GM10266 (cell line): ENCODE data around the gene CERKL.

Experiments
- DNase-seq: peaks from one replicate; pipeline ENCODE4 v3.0.0; 2012; ENCODE audit errors: extremely low spot score
- TF ChIP-seq, protein P1 (sequence below): IDR thresholded peaks from 2 replicates; pipeline ENCODE4 v1.5.1; 2012; ENCODE audit warnings: mild to moderate bottlenecking, low read depth; ENCODE audit not compliant: control insufficient read depth, insufficient read depth; ENCODE audit errors: missing control alignments

CERKL gene

DNA sequence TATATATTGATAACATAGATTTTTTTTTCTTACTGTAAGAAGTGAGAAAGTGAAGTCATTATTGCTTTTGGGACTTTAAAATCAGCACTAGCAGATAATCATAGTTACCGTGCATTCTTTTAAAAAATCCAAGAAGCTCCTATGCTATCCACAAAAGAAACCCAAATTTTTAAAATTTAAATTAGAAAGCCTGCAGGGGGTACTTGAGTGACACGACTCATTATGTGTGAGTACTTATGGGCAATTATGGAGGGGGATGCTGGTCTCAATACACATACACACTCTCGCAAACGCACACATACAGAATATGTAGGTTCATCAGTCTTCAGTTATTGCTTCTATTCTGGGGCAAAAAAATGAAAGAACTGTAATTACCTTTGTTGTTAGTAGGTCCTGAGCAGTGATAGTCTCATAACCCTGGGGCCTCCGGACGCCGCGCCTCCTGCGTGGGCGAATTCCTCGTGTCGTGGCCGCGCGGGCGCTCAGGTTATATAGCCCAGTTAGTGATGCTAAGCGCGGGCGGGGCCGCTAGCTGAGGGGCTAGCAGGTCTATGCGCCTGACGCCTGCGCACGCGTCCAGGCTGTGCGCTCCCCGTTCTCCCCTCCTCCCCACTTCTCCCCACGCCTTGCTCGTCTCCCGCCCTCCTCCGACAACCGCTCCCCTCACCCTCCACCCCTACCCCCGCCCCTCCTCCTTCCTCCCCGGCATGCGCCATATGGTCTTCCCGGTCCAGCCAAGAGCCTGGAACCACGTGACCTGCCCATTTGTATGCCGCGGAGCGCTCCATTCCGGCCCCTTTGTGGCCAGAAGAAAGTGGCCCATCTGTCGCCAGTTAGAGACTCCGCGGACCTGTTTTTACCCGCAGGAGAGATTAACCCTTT, 23.4 kb upstream of the CERKL start, which contains the start of gene NEUROD1:
Gene NEUROD1, minus strand, starts transcription at position 463 of the 882 bp plus-strand sequence. CDS start 1,657 bp downstream, outside the sequence.
- DNase-seq, result no peak
- TF ChIP-seq, protein P1, sequence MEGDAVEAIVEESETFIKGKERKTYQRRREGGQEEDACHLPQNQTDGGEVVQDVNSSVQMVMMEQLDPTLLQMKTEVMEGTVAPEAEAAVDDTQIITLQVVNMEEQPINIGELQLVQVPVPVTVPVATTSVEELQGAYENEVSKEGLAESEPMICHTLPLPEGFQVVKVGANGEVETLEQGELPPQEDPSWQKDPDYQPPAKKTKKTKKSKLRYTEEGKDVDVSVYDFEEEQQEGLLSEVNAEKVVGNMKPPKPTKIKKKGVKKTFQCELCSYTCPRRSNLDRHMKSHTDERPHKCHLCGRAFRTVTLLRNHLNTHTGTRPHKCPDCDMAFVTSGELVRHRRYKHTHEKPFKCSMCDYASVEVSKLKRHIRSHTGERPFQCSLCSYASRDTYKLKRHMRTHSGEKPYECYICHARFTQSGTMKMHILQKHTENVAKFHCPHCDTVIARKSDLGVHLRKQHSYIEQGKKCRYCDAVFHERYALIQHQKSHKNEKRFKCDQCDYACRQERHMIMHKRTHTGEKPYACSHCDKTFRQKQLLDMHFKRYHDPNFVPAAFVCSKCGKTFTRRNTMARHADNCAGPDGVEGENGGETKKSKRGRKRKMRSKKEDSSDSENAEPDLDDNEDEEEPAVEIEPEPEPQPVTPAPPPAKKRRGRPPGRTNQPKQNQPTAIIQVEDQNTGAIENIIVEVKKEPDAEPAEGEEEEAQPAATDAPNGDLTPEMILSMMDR, result no peak

- DNase-seq, result no peak
- TF ChIP-seq, protein P1, result no peak
These were observed 22.7 kb upstream of the CERKL start for GRCh38 chr2:181679544-181679979.

DNA sequence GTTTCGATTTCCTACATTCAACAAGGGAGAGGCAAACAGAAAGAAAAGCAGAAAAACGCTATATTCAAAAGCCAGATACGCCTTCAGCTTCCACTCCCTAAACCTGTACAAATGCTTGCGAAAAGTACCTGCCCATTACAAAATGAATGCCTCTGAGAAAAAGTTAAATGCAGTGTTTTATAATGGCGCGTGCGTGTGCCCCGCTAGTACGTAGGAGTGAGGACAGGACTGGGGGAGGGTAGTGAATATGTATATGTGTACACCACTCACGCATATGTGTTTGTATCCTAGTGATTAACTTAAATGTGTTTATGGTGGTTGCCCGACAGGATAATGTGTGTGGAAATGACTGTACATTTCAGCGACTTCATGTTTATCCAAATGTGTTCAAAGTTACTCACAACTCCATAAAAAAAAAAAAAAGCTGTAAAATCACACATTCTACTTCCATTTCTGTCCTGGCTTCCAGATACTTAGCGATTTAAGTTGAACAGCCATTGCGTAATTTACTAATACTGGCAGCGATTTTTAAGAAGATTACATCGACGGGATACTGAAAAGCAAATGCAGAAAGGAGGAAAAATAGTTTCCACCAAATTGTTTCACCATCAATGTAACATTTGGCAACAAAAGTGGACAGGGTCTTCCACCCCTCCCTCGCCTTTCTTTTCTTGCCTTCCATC, 22.1 kb upstream of the CERKL start:
- no peak for DNase-seq
- TF ChIP-seq, protein P1, result no peak

GRCh38 chr2:181677912-181678586, 21.1 kb upstream of the CERKL start:
- TF ChIP-seq, protein P1, result no peak
- peak; percentile 55 for DNase-seq

GRCh38 chr2:181675254-181675653, 18.3 kb upstream of the CERKL start:
- no peak for DNase-seq
- TF ChIP-seq, protein P1, result no peak

GRCh38 chr2:181674461-181674860, 17.6 kb upstream of the CERKL start:
- TF ChIP-seq, protein P1, result no peak
- DNase-seq, result no peak

DNA sequence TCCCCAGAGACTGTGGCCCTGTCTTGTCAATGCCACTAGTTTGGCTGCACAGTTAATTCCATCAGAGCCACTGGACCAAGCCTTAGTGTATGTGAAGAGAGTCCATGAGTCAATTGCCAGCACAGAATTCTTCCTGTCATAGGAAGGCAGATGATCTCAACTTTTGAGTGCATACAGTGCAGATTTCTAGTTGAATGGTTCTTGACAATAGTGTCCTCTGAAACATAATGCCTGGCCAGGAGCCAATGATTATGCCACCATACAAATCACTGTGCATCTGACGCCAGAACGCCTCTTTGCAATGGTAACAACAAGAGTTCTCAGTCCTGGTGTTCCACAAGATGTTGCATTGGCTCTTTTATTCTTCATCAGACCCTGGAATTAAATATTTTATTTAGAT, 16.3 kb upstream of the CERKL start:
- DNase-seq, result no peak
- TF ChIP-seq, protein P1, result no peak
